ENCODE measurements around the gene SPRR3.
"Not testable (repeated sequence)": the region's sequence is repeated elsewhere in the genome, so short reads cannot be mapped to it uniquely, and the experiment has no call there.

Gene SPRR3

DNA sequence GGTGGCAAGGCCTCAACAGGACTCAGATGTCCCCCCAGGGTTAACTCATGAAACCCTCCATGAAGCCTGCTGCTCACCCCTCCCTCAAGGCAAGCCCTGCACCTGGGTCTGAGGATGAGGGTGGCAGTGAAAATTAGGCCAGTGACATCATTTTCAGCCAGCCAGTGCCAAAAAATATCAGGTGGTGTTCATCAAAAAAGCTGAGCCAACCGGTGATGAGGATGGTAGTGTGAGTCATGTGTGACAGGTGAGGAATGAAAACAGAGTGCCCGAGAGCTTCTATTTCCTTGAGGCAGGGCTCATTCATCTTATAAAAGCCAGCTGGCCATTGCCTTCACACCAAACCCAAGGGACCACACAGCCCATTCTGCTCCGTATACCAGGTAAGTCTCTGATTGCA is 17.8 kb upstream of the SPRR3 start, which contains the start of gene SPRR1A:
Gene SPRR1A (plus strand): TSS at position 339 of the 400 bp plus-strand sequence. CDS start 1,150 bp downstream, outside the sequence.
- no peak for DNase-seq (ENCODE audit: low read depth)

DNA sequence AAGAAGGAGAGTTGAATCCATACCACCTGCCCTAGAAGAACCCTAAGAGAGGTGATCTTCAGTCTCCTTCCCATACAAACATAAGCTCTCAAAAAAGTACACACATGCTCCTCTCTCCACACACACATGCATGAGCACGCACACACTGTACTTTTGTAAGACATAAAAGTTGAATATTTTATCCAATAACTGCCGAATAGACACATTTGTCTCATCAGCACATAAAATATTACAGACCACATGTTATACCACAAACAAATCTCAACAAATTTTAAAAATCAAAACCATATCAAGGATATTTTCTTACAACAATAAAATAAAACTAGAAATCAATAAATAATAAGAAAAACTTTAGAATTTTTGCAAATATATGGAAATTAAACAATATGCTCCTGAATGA is 15.0 kb upstream of the SPRR3 start:
- DNase-seq (ENCODE audit: low read depth), result no peak

DNA sequence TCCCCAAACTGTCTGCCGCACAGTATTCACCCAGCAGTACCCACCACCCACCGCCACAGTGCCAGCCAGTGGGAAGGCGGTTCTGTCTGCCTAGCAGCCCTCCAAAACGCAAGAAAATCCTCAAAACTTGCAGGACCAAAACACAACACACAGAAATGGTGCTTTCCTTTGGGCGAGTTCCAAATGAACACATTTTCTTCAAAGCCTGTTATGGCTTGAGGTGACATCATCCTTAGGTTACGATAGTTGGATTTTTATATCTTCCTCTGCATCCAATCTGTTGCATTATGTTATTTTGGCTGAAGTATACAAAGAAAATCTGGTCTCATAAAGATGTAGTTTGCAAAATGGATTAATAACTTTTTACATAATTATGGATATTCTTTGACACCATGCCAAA is 8.4 kb upstream of the SPRR3 start:
- no peak for DNase-seq (ENCODE audit: low read depth)

DNA sequence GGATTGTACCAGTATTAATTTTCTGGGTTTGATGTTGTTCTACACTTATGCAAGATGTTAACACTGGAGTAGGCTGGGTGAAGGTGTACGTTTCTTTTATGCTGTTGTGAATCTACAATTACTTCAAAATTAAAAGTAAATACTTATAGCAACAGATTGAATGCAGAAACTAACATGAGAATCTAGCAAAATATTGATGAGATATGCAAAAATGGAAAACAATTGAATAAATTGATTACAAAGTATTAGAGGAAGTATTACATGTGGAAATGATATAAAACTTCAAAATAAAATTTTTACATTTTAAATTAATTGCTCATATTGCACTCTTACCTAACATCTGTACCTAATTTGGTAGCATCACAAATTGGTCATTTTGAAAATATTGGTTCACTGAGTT is 5.7 kb upstream of the SPRR3 start:
- no peak for DNase-seq (ENCODE audit: low read depth)

DNA sequence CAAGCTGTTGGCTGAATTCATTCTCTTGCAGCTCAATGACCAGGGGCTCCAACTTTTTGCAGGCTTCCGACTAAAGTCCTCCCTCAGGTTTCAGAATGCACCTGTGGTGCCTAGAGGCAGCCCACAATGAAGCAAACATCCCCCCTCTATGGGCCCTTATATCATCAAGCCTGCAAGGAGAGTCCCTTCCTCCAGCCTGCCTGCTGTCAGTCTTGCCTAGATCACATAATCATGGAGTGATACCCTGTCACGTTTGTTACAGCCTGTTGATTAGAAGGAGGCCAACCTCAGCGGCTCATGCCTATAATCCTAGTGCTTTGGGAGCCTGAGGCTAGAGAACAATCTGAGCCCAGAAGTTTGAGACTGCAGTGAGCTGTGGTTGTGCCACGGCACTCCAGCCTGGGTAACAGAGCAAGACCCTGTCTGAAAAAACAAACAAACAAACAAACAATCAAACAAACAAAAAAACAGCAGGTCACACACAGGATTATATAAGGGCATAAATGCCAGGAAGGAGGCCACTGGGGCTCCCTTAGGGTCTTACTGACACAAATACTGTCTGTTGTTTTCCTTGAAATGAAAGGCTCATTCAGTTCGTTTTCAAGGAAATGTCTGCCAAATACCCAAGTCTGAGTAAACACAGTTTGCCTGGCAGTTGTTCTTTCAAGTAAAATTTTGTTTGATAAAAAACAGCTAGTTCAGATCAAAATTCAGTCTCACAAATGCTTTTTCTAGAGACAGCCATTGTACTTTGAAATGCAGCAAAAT is 4.7 kb upstream of the SPRR3 start:
- DNase-seq (ENCODE audit: low read depth), result no peak

DNA sequence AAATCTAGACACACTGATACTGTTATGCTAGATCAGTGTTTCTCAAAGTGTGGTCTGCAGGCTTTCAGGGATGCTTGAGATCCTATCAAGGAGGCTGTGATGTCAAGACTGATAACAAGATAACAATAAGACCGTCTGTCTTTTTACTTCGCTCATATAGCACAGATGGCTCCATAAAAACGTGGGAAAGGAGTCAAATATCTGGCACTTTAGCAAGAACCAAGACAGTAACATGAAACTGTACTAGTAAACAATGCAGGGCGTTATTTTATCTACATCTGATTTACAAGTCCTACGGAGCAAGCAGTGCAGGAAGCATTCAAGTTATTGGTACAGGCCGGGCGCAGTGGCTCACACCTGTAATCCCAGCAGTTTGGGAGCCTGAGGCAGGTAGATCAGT is 3.6 kb upstream of the SPRR3 start:
- DNase-seq (ENCODE audit: low read depth), result no peak

DNA sequence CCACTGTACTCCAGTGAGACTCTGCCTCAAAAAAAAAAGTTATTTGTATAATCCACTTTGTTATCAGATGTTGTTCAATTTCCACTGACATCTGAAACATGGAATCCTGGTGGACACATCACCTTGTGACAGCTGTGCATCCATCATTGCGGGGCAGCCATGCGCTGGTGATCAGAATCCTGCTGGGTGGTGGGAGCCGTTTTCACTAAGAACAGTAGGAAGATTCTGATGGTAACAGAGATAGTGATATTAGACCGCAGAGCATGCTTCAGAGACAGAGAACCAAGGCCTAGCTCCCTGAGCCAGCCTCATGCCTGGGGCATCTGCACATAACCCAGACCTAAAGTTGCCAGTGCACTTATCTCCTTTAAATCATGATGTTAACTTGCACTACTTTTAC is 3.1 kb upstream of the SPRR3 start:
- DNase-seq (ENCODE audit: low read depth), result no peak

DNA sequence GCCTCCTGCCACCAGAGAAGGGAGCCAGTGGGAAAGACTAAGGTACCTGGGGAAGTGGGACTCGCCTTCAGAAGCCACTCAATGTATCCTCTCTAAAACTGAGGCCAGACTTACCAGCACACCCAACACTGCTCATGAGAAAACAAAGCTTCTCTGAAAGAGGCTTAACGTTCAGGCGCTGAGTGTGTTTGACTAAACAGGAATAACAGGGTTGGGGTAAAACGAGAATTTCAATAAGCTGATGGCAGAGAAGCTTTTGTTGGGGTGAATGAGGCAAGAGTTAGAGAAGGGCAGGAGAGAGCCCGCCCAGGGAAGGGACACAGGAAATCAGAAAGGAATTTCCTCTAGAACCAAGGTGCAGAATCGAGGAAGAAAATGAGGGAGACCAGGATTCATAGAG is 1.7 kb upstream of the SPRR3 start:
- no peak for DNase-seq (ENCODE audit: low read depth)

DNA sequence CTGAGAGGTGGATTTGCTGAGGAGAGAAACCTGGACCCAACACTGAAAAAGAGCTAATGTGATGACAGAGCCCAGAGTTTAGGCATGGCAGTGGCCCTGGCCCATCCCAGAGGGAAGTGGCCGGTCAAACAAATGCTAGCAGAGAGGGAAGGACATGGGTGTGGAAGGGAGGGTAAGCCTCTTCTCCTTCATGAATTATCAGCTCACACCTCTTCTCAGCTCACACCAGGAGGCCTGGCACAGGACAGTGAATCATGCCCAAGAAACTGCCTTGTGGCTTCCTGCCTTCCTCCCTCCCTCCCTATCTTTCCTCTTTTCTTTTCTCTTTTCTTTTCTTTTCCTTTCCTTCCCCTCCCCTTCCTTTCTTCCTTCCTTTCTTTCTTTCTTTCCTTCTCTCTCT is 1.3 kb upstream of the SPRR3 start:
- DNase-seq (ENCODE audit: low read depth), result no peak

DNA sequence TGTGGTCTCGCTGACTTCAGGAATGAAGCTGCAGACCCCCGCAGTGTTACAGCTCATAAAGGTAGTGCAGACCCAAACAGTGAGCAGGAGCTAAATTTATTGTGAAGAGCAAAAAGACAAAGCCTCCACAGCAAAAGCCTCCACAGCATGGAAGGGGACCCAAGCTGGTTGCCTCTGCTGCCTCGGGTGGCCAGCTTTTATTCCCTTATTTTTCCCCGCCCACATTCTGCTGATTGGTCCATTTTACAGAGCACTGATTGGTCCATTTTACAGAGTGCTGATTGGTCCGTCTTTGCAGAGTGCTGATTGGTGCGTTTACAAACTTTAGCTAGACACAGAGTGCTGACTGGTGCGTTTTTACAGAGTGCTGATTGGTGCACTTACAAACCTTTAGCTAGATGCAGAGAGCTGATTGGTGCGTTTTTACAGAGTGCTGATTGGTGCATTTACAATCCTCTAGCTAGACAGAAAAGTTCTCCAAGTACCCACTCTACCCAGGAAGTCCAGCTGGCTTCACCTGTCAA is 9.7 kb downstream of the SPRR3 start:
- not testable (repeated sequence) for DNase-seq (ENCODE audit: low read depth)

DNA sequence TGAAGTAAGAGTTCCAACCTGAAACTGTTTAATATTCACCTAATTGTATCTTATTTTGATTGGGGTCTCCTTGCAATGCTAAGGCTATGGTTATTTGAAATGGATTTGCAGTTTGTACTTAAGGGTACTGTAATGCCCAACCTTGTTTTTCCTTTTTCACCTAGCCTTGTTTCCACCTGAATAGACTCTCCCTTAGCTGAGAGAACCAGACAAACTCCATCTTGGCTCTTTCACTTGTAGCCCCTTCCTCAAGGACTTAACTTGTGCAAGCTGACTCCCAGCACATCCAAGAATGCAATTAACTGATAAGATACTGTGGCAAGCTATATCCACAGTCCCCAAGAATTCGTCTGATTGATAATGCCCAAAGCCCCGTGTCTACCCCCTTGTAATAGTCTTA is 20.3 kb downstream of the SPRR3 start:
- DNase-seq (ENCODE audit: low read depth), result not testable (repeated sequence)

DNA sequence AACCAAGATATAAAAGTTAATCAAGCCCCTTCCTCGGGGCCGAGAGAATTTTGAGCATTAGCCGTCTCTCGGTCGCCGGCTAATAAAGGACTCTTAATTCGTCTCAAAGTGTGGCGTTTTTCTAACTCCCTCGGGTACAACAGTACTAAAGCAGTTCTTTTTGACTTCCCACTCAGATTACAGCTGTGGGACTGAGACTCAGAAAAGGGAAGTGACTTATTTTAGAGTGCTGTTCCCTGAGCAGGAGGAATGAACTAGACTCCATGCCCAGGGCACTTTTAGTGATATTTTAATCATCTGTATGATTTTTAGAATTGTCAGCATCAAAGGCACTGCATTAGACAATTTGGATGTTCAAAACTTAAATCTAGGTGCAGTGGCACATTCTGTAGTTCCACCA is 20.8 kb downstream of the SPRR3 start:
- not testable (repeated sequence) for DNase-seq (ENCODE audit: low read depth)

DNA sequence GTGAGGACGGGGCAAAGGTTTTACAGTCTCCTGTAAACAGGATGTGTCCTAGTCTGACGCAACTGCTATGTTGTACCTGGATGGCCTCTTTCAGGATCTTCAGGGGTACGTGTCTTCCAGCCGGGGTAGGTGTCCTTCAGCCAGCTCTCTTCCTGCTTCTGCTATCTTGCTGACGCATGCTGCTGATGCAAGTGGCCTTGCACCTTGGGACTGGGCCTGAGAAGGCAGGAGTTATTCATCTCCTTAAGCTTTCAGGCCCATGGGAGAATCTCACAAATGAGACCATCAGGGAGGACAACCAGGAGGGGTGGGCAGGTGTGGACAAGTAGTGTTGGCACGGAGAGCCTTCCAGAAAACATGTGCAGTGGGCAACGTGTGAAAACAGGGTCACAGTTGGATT is 21.6 kb downstream of the SPRR3 start:
- no peak for DNase-seq (ENCODE audit: low read depth)

DNA sequence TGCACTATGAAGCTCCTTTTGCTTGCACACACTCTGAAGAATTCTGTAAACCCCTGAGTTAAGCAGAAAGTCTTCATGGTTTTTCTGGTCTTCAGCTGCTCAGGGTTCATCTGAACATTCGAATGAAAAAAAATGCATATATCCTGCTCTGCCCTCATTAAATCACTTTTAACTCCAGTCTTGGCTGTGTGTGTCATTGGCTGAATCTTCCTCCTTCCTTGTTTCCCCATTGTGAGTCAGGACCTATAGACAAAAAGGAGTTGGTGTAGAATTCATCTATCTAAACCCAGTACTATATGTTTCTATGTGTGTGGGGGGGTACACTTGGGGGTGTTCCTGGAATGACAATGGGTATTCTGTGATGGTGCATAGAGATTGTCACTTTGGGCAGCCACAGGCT is 22.9 kb downstream of the SPRR3 start:
- DNase-seq (ENCODE audit: low read depth), result no peak

DNA sequence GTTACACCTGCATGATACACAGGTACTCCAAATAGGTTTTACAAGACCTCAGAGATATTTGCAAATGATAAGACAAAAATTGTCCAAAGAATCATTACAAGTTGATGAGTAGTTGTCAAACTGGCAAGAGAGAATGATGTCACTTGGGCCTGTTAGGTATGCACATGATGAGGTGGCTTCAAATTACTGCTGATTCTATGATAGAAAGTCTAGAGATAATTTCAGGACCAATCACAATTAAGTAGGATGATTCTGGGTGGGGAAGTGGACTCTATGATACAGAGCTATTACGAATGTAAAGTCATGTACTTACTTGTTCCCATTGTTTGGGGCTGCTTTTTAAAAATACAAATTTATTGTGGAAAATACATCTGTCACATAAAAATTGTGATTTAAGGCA is 24.2 kb downstream of the SPRR3 start:
- DNase-seq (ENCODE audit: low read depth), result no peak

DNA sequence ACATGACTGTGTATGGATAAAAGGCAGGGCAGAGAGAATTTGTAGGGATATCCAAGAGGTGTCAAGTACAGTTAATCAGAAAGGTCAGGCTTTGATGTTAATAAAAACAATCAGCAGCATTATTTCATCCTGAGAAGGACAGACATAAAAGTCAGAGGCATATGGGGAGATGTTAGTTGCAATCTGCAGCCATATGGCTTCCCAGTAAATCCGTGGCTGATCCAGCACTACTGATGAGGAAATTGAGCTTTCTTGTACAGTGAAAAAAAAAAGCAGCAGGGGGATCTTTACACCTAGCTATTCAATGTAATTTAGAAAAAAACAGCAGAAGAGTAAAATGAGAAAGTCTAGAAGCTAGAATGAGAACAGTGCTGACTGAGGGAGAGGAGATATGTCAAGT is 27.2 kb downstream of the SPRR3 start:
- DNase-seq (ENCODE audit: low read depth), result no peak

DNA sequence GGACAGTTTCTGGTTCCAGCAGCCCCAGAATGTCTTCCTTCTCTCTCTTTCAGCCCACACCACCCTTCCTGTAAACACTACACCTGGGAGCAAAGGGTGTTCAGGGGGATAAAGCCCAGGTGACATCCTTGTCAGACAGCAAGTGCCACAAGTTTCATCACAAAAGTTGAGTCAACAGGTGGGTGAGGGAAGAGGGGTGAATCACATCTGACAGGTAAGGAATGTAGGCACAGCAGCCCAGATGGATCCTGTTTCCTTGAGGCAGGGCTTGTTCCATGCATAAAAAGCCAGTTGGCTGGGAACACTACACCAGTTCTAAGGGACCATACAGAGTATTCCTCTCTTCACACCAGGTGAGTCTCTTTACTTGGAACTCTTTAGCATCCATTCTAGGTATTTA is 29.3 kb downstream of the SPRR3 start, which contains the start of gene SPRR1B:
Gene SPRR1B (plus strand): TSS at position 309 of the 400 bp plus-strand sequence. CDS start 1,143 bp downstream, outside the sequence.
- DNase-seq (ENCODE audit: low read depth), result no peak

DNA sequence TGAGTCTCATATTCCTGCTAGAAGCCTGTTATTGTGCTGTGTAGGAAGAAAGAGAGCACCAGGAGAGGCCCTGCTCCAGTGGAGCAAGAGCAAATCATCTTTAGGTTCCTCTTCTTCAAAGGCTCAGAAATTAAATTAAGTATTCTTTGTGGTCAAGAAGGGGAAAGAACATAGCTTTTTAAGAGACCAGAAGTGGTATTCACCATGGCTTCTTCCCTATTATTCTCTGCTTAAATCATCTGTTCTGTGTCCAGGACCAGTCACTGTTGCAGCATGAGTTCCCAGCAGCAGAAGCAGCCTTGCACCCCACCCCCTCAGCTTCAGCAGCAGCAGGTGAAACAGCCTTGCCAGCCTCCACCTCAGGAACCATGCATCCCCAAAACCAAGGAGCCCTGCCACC is 30.5 kb downstream of the SPRR3 start:
- no peak for DNase-seq (ENCODE audit: low read depth)

DNA sequence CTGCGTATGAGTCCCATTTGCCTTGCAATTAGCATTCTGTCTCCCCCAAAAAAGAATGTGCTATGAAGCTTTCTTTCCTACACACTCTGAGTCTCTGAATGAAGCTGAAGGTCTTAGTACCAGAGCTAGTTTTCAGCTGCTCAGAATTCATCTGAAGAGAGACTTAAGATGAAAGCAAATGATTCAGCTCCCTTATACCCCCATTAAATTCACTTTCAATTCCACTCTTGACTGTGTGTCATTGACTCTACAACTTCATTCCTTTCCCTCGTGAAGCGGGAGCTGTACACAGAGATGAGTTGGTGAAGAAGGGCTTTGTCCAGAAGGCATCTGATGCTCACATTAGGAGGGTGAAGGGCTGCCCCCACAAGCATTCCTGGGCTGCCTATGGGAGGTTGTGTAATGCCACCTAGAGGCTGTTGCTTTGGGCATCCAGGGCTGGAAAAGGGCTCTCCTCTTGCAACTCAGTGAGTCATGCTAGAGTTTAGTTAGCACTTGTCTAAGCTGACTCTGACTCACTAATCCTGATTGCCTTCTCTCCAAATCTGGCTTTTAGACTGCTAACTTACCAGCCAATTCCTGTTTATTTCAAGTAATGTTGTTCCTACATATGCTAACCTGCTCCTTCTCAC is 31.2 kb downstream of the SPRR3 start:
- DNase-seq (ENCODE audit: low read depth), result no peak

DNA sequence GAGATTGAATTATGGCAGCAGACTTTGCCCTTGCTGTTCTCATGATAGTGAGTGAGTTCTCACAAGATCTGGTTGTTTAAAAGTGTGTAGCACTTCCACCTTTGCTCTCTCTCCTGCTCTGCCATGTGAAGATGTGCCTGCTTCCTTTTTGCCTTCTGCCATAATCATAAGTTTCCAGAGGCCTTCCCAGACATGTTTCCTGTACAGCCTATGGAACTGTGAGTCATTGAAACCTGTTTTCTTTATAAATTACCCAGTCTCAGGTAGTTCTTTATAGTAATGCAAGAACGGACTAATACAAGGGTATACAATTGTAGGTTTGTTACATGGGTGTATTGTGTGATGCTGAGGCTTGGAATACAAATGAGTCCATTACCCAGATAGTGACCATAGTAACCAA is 33.7 kb downstream of the SPRR3 start:
- DNase-seq (ENCODE audit: low read depth), result no peak

DNA sequence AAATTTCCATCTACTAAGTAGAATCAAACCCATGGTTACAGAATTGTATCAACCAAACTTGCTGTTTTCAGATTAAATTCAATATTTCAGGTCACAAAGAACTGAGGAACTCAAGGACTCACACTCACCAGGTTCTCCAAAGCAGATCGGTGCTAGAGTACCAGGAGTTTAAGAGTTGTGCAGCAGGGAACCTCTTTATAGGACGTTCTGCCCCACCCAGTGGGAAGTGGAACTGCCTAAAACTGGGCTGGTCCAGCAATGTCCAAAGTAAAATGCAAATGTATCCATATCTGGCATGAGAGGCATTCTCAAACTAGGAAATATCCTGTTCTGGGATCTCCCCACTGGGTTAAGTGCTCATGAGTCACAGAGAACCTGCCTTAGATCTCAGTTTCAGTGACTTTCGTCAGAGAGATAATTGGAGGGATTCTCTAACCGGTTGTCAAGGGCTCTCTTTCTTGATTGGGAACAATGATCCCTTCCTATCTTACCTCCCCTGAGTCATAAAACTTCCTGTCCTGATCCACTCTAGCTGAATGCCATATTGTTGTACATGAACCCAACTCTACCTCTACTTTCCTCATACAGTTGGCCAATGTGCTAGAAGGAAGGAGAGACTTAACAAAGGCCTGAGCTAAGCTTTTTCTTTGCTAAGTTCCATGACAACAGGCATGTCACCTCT is 39.5 kb downstream of the SPRR3 start, which contains the start of gene SPRR2D:
Gene SPRR2D (minus strand): TSS at position 171 of the 682 bp plus-strand sequence. CDS start 774 bp downstream, outside the sequence.
- DNase-seq (ENCODE audit: low read depth), result no peak

DNA sequence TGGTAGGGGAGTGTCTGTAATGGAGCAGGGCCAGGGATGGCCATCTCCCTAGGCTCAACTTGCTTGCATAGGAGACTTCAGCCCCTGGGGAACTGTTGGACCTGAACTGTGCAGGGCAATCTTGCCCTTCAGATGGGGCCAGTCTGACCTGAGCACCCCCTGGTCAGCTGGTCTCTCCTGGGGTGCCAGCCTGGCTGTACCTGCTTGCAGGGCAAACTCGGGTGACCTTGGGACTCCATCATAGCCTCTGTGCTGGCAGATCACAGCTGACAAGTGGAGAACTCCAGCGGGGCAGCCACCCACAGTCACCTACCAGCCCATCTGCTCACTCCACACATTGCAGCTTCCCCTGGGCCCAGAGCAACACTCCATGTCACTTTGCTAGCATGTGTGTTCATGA is 47.7 kb downstream of the SPRR3 start:
- no peak for DNase-seq (ENCODE audit: low read depth)
